Fibroblast of the aortic adventitia (primary cell): Measurements from ENCODE around the gene PRKG1. TPM values are rescaled to one million over a fixed set of nuclear protein-coding genes. Genes with fewer than 3 reads are reported as not detected.
A peak's percentile ranks its signal among the peaks of the same experiment; 100 is the strongest.

Experiments used
- DNase-seq: peaks from one replicate; pipeline ENCODE4 v3.0.0-alpha.2; 2010; ENCODE audit warnings: low read depth
- H3K4me3 ChIP-seq: 2 replicates; pipeline ENCODE4 v1.5.1; 2011; ENCODE audit warnings: low read depth, mild to moderate bottlenecking, control low read depth, low read length, moderate library complexity
- total RNA-seq: library from RNA; depleted of rRNA; stranded (reverse); fragments of >200 nt; gene quantifications from 2 replicates; pipeline ENCODE4 v1.2.3, GENCODE V29; 2012; ENCODE audit warnings: low replicate concordance
- TF ChIP-seq, protein P1 (sequence below): IDR thresholded peaks from 2 replicates; pipeline ENCODE4 v1.5.1; 2011; ENCODE audit warnings: mild to moderate bottlenecking, low read length, control low read depth, inconsistent platforms; ENCODE audit not compliant: insufficient read depth

Gene PRKG1
- total RNA-seq, 1 donor = 45.6 TPM

- TF ChIP-seq, protein P1, sequence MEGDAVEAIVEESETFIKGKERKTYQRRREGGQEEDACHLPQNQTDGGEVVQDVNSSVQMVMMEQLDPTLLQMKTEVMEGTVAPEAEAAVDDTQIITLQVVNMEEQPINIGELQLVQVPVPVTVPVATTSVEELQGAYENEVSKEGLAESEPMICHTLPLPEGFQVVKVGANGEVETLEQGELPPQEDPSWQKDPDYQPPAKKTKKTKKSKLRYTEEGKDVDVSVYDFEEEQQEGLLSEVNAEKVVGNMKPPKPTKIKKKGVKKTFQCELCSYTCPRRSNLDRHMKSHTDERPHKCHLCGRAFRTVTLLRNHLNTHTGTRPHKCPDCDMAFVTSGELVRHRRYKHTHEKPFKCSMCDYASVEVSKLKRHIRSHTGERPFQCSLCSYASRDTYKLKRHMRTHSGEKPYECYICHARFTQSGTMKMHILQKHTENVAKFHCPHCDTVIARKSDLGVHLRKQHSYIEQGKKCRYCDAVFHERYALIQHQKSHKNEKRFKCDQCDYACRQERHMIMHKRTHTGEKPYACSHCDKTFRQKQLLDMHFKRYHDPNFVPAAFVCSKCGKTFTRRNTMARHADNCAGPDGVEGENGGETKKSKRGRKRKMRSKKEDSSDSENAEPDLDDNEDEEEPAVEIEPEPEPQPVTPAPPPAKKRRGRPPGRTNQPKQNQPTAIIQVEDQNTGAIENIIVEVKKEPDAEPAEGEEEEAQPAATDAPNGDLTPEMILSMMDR = no peak
- no peak for DNase-seq
- no peak overlapping the region for H3K4me3 ChIP-seq
These were observed 944.8 kb downstream of the PRKG1 start for GRCh38 chr10:52019077-52019555.

- no peak overlapping the region for H3K4me3 ChIP-seq
- DNase-seq = no peak
- TF ChIP-seq, protein P1 = no peak
These were observed 945.4 kb downstream of the PRKG1 start for GRCh38 chr10:52019656-52020055.

DNA sequence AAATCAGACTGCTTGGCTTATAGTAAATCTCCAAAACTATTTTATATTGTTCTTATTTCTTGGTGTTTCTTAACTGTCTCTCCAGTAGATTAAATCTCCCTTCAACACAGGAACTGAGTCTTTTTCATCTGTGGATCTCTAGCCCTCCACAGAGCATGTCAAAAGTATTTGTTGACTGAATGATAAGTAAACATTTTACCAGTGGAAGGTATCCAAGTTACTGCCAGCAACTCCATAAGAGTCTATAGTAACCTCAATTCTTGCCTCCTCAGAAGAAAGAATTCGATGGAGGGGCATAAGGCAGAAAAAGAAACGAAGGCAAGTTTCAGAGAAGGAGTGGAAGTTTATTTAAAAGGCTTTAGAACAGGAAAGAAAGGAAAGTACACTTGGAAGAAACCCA is 945.9 kb downstream of the PRKG1 start:
- no peak overlapping the region for H3K4me3 ChIP-seq
- TF ChIP-seq, protein P1 = no peak

GRCh38 chr10:52020702-52021101 is 946.4 kb downstream of the PRKG1 start:
- no peak overlapping the region for H3K4me3 ChIP-seq
- DNase-seq = no peak
- TF ChIP-seq, protein P1 = no peak

More for the DNA sequence above, 945.9 kb downstream of the PRKG1 start:
- no peak for DNase-seq

- peak; percentile 33 for DNase-seq
- H3K4me3 ChIP-seq = no peak overlapping the region
- TF ChIP-seq, protein P1 = no peak
These were observed 952.9 kb downstream of the PRKG1 start for GRCh38 chr10:52027055-52027705.

GRCh38 chr10:52028523-52028858 is 954.2 kb downstream of the PRKG1 start:
- no peak overlapping the region for H3K4me3 ChIP-seq
- TF ChIP-seq, protein P1 = no peak
- DNase-seq = no peak

DNA sequence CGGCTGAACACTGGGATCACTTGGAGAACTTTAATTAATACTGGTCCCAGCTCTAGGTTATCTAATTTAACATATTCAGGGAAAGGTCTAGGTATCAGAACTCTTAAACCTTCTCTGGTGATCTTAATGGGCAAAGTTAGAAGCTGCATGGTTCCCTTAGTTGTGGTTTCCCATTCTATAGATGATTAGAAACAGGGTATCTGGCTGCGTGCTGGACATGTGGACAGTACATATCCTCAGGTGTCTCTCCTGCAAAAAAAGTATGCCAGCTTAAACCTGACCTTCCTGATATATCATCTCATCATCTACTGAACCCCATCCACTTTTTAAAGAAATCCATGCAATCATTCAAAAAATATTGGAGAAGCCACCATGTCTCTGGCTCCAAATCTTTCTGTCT is 955.3 kb downstream of the PRKG1 start:
- TF ChIP-seq, protein P1 = no peak
- DNase-seq = no peak
- H3K4me3 ChIP-seq = no peak overlapping the region
